B cell (primary cell): Measurements from ENCODE around the gene DIPK1A. TPM values are rescaled to one million over a fixed set of nuclear protein-coding genes. Genes with fewer than 3 reads are reported as not detected.

Experiments
- ATAC-seq: fragments of 200-7000 bp; cut with Tn5 transposase; one replicate; pipeline ENCODE4 v1.10.0; 2021; ENCODE audit warnings: low read depth, mild to moderate bottlenecking, moderate number of reproducible peaks, moderate library complexity
- CTCF ChIA-PET: fragments of 350-600 bp; sonication (Branson Sonifier 250); formaldehyde crosslinking; loops from one replicate; lab custom pipeline; 2021; ENCODE audit warnings: antibody characterized with exemption, inconsistent platforms; lab: Charles Lee
- POLR2A ChIA-PET: fragments of 350-600 bp; sonication (Branson Sonifier 250); formaldehyde crosslinking; loops from one replicate; lab custom pipeline; 2021; ENCODE audit warnings: antibody characterized with exemption; lab: Charles Lee
- DNase-seq: peaks from one replicate; pipeline ENCODE4 v3.0.0; 2013
- H2AFZ ChIP-seq: 2 replicates; pipeline ENCODE4 v1.6.1; 2012; ENCODE audit warnings: mild to moderate bottlenecking, low read depth, low read length; ENCODE audit not compliant: insufficient read depth, poor library complexity, severe bottlenecking
- H3K27ac ChIP-seq, 2 donors: 1 replicate in 1 of 2; 2 replicates in 1 of 2; pipeline ENCODE4 v1.5.1; 2012 to 2013; ENCODE audit warnings: low read length in 2 of 2, mild to moderate bottlenecking in 2 of 2, moderate library complexity in 1 of 2
- H3K27me3 ChIP-seq, 4 experiments: fragments of 200-600 bp in 1 of 4; sonication (generic) in 1 of 4; replicated peaks in 1 of 4; 1 replicate in 2 of 4; 2 replicates in 2 of 4; pipeline versions ENCODE4 v1.6.1 to v1.7.0; 2013 to 2016; ENCODE audit warnings: low read length in 3 of 4, mild to moderate bottlenecking in 2 of 4, mixed read lengths in 1 of 4, moderate library complexity in 1 of 4; ENCODE audit not compliant: insufficient read depth in 4 of 4, control insufficient read depth in 3 of 4; ENCODE audit errors: control extremely low read depth in 1 of 4
- H3K36me3 ChIP-seq, 2 experiments: replicated peaks in 1 of 2; 1 replicate in 1 of 2; 2 replicates in 1 of 2; pipeline versions ENCODE4 v1.6.1 to v1.7.1; 2013; ENCODE audit warnings: low read length in 1 of 2; ENCODE audit not compliant: insufficient read depth in 2 of 2, control insufficient read depth in 1 of 2; ENCODE audit errors: control extremely low read depth in 1 of 2, extremely low read depth in 1 of 2
- H3K4me1 ChIP-seq, 2 donors: fragments of 200-600 bp in 1 of 2; sonication (generic) in 1 of 2; 1 replicate in 1 of 2; 2 replicates in 1 of 2; pipeline versions ENCODE4 v1.5.1 to v1.6.1; 2013 to 2017; ENCODE audit warnings: low read length in 2 of 2; ENCODE audit not compliant: control insufficient read depth in 2 of 2, insufficient read depth in 2 of 2
- H3K4me2 ChIP-seq: replicated peaks from 2 replicates; pipeline ENCODE3; 2012; ENCODE audit warnings: mild to moderate bottlenecking, low read depth, low read length; ENCODE audit not compliant: poor library complexity, severe bottlenecking
- H3K4me3 ChIP-seq, 5 experiments: fragments of 200-600 bp in 1 of 5; sonication (generic) in 1 of 5; 1 replicate in 3 of 5; 2 replicates in 2 of 5; pipeline versions ENCODE4 v1.5.1 to v1.7.0; 2011 to 2016; ENCODE audit warnings: low read length in 4 of 5, mild to moderate bottlenecking in 4 of 5, low read depth in 2 of 5, control low read depth in 1 of 5, moderate library complexity in 1 of 5; ENCODE audit not compliant: insufficient read depth in 1 of 5; ENCODE audit errors: control extremely low read depth in 1 of 5, extremely low read depth in 1 of 5
- H3K79me2 ChIP-seq: fragments of 200-600 bp; sonication (generic); one replicate; pipeline ENCODE4 v1.6.0; 2016; ENCODE audit warnings: low read length; ENCODE audit not compliant: control insufficient read depth, insufficient read depth
- H3K9ac ChIP-seq: fragments of 200-600 bp; sonication (generic); 2 replicates; pipeline ENCODE4 v1.6.1; 2017; ENCODE audit warnings: mild to moderate bottlenecking, low read length, moderate library complexity
- H3K9me3 ChIP-seq, 3 donors: one replicate each; pipeline versions ENCODE4 v1.6.1 to v1.7.1; 2013; ENCODE audit warnings: low read length in 2 of 3; ENCODE audit not compliant: control insufficient read depth in 2 of 3, insufficient read depth in 1 of 3; ENCODE audit errors: control extremely low read depth in 1 of 3
- H4K20me1 ChIP-seq: 2 replicates; pipeline ENCODE4 v1.6.0; 2012; ENCODE audit warnings: mild to moderate bottlenecking, low read length; ENCODE audit not compliant: insufficient read depth, control insufficient read depth, poor library complexity, severe bottlenecking
- H3K27ac Mint-ChIP-seq: one replicate; pipeline ENCODE4 v1.8.0; 2021; ENCODE audit warnings: mixed read lengths
- H3K27me3 Mint-ChIP-seq: one replicate; pipeline ENCODE4 v1.8.0; 2021; ENCODE audit warnings: mixed read lengths
- H3K4me1 Mint-ChIP-seq: one replicate; pipeline ENCODE4 v1.8.0; 2021; ENCODE audit warnings: mixed read lengths
- H3K4me3 Mint-ChIP-seq: one replicate; pipeline ENCODE4 v1.8.0; 2021; ENCODE audit warnings: mixed read lengths
- H3K9me3 Mint-ChIP-seq: one replicate; pipeline ENCODE4 v1.8.0; 2022; ENCODE audit warnings: mixed read lengths; ENCODE audit not compliant: insufficient read depth
- CTCF ChIP-seq: fragments of 200-600 bp; IDR thresholded peaks from one replicate; pipeline ENCODE4 v1.8.0; 2022; ENCODE audit warnings: antibody characterized with exemption, mild to moderate bottlenecking
- EZH2 ChIP-seq: IDR thresholded peaks from 2 replicates; pipeline ENCODE4 v1.6.1; 2012; ENCODE audit warnings: borderline replicate concordance, low read depth, mild to moderate bottlenecking, moderate library complexity, low read length; ENCODE audit not compliant: insufficient read depth, poor library complexity, severe bottlenecking
- WGBS: methylation state at CpG from one replicate; pipeline ENCODE4 v1.1.5; 2013; ENCODE audit warnings: missing lambda C conversion rate; ENCODE audit not compliant: insufficient coverage; 5-methylcytosine and 5-hydroxymethylcytosine counted together
- intact Hi-C: fragments of 100-400 bp; cut with micrococcal nuclease; formaldehyde crosslinking; loops from one replicate; pipeline ENCODE4 v1.10.0; 2022
- polyA plus RNA-seq: library from polyadenylated mRNA; depleted of rRNA; stranded (reverse); fragments of >200 nt; gene quantifications from 2 replicates; pipeline ENCODE4 v1.2.3, GENCODE V29; 2012
- total RNA-seq, 2 donors: library from RNA; stranded (reverse); fragments of 120-200 nt in 1 of 2; gene quantifications; 1 replicate in 1 of 2; 2 replicates in 1 of 2; pipeline versions ENCODE4 v1.2.3 to v1.2.4, GENCODE V29; 2013 to 2022

DIPK1A gene
- total and polyA plus RNA-seq, 2 donors (not counting 1 experiment from before 2014, with no cell fraction given) = 10.7 to 22.7 TPM

- Histone ChIP-seq H3K9ac (no peak overlapping the region), H3K27me3 (no peaks in the 10 kb centered on the region), H3K4me2 (no peak overlapping the region), H2AFZ (no peak overlapping the region), H4K20me1 (peaks cover 30% of the 10 kb centered on the region), H3K36me3 (no peaks in the 10 kb centered on the region), H3K4me1 (peaks cover 10 to 19% of the 10 kb centered on the region in 2 donors), H3K4me3 (no peak overlapping the region), H3K9me3 (no peaks in the 10 kb centered on the region), H3K79me2 (peaks cover 93% of the 10 kb centered on the region), H3K27ac (no peak overlapping the region)
- TF ChIP-seq EZH2 = no peak
- no peak for TF ChIP-seq CTCF
- Mint-ChIP-seq H3K4me3 (no peak overlapping the region), H3K27ac (no peak overlapping the region), H3K27me3 (no peaks in the 10 kb centered on the region), H3K9me3 (peaks cover 4% of the 10 kb centered on the region), H3K4me1 (peaks cover 54% of the 10 kb centered on the region)
- ATAC-seq = no peak
- CTCF ChIA-PET = interaction anchor here (1.4 to 1.5 kb wide), 2 partner anchors 11 to 78 kb away, joined by 3 to 4 read pairs; no protein-coding TSS in a partner anchor
- no peak for DNase-seq
- intact Hi-C loops = no loop called here
- POLR2A ChIA-PET = interaction anchor here (0.7 kb wide), 1 partner anchor 60 kb away, joined by 3 read pairs; no protein-coding TSS in a partner anchor
- WGBS = no CpG with 5 or more reads among the region's 1 CpG
Measured at GRCh38 chr1:92915547-92915946, 45.7 kb downstream of the DIPK1A start.

- no peaks in the 10 kb centered on the region for H3K27me3 Mint-ChIP-seq
- ChIA-PET CTCF (interaction anchor here (0.8 to 2.2 kb wide), 13 partner anchors 12 to 1895 kb away, joined by 3 to 11 read pairs (median 4); partner anchors contain the start of gene DIPK1A), POLR2A (interaction anchor here (0.6 kb wide), 1 partner anchor 244 kb away, joined by 9 read pairs; no protein-coding TSS in a partner anchor)
- Histone ChIP-seq H3K9me3 (no peaks in the 10 kb centered on the region), H3K27ac (no peak overlapping the region), H3K36me3 (peaks cover 3 to 12% of the 10 kb centered on the region in 2 experiments), H2AFZ (no peak overlapping the region), H3K4me2 (no peak overlapping the region), H3K4me1 (peaks cover 10 to 19% of the 10 kb centered on the region in 2 donors), H4K20me1 (peaks cover 36% of the 10 kb centered on the region), H3K9ac (no peak overlapping the region), H3K27me3 (no peaks in the 10 kb centered on the region), H3K79me2 (peaks cover 90% of the 10 kb centered on the region), H3K4me3 (no peak overlapping the region)
- intact Hi-C loops = loop anchor here (5.0 kb wide), 1 partner anchor 44 kb away; no protein-coding TSS in a partner anchor
- H3K9me3 Mint-ChIP-seq = peaks cover 2% of the 10 kb centered on the region
- DNase-seq (no peak), ATAC-seq (no peak)
- TF ChIP-seq CTCF (no peak), EZH2 (no peak)
- H3K27ac Mint-ChIP-seq = no peak overlapping the region
- WGBS = no CpG with 5 or more reads among the region's 3 CpGs
- peaks cover 56% of the 10 kb centered on the region for H3K4me1 Mint-ChIP-seq
- H3K4me3 Mint-ChIP-seq = no peak overlapping the region
Measured at GRCh38 chr1:92913093-92913819, 48.0 kb downstream of the DIPK1A start.
